HG02678 (cell line): Measurements from ENCODE around the gene EZH2.

Source experiments
- ATAC-seq: cut with Tn5 transposase; IDR thresholded peaks from one replicate; pipeline ENCODE4 v1.9.1; 2021; ENCODE audit warnings: mild to moderate bottlenecking, moderate library complexity; ENCODE audit not compliant: unreplicated experiment

EZH2 gene

DNA sequence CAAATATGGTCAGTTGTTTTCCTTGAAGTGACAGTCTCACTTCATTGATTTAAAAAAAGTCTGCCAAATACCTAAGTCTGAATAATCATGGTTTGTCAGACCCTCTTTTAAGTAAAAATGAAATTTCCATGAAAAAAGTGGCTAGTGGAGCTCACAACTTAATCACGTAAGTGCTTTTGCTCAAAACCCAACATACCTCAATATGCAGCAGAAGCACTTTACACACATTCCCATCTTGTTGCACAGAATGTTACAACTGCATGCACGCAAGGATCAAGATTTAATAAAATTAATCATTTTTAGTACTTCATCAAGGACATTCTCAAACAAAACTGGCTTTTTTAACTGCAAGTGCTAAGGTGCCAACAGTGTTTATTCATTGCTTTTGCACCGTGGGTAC, 21.6 kb downstream of the EZH2 start:
- no peak for ATAC-seq

- ATAC-seq, result no peak
These were observed 25.6 kb downstream of the EZH2 start for GRCh38 chr7:148858489-148858888.

- no peak for ATAC-seq
These were observed 27.2 kb downstream of the EZH2 start for GRCh38 chr7:148856891-148857290.

- ATAC-seq, result no peak
These were observed 27.6 kb downstream of the EZH2 start for GRCh38 chr7:148856578-148856881.

DNA sequence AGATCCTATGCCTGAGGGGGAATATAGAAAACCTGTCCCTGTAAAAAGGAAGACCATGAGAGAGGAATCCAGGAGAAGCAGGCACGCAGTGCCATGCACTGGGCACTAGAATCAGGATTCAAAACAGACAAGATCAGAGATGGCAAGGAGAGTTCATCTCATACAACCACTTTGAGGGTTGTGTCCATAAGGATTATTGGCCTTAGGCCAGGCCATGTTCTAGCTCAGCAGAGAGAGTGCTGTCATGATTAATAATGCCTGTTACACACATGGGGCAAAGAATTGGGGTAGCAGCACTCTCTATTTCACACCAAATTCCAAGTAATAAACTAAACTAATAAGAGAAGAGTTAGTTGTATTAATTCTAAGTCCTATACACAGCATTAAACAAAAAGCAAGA, 29.1 kb downstream of the EZH2 start:
- no peak for ATAC-seq

DNA sequence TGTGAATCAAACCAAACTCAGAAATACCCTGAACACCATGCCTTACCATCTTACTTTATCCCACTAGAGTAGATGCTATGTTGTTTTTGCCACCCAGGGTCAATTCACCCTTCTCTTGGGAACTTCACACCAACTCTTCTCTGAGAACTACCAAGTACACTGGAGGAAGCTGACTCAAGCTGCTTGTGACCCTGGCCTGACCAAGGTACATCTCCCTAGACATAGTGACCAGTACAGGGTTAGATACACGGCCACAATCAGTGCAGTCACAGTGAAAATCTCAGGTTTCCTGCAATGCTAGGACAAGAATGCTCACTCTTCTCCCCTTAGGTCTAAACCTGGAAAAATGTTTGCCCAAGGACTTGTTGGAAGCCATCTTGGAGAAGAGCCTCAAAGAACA, 31.8 kb downstream of the EZH2 start:
- ATAC-seq, result no peak

DNA sequence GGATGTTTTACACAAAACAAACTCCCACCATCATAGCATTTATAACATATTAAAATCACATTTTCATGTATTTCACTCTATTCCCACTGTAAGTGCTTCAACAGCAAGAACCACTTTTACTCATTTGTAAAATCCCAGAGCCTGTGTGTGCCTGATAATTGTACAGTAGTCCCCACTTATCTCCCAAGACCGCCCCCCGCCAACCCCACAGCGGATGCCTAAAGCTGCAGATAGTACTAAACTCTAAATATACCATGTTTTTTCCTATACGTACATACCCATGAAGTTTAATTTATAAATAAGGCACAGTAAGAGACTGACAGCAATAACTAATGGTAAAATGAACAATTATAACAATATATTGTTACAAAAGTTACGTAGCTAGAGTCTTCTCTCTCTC, 33.5 kb downstream of the EZH2 start:
- ATAC-seq, result no peak

- no peak for ATAC-seq
These were observed 34.5 kb downstream of the EZH2 start for GRCh38 chr7:148849393-148850098.

GRCh38 chr7:148847815-148848734, 36.0 kb downstream of the EZH2 start:
- ATAC-seq, result no peak

DNA sequence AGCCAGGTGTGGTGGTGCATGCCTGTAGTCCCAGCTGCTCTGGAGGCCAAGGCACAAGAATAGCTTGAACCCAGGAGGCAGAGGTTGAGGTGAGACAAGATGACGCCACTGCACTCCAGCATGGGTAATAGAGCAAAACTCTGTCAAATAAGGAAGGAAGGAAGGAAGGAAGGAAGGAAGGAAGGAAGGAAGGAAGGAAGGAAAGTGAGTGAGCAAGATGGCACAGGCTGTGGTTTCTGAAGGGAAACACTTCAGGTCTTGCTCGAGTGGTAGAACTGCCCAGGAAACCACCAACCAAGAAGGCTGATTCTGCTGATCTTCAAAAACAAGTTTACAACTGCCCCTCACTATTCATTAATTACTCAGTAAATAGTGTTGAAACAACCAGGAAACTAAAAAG, 45.2 kb downstream of the EZH2 start:
- ATAC-seq, result no peak

DNA sequence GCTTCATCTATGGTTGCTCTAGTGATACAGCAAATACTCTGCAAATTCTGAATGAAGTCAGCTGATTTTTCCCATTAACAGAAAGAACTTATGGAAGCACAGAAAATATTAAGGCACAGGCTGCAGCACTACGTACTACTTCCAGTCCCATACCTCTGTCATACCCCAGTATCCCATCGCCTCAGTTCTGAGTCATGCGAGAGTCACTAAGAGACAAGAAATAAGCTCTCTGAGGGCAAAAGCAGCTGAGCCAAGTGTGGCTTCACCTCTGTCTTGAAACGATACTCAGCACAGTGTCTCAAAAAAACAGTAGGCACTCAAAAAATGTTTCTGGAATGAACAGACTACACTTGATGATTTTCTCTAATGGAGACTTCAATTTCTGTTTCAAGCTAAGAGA, 48.2 kb downstream of the EZH2 start:
- ATAC-seq, result no peak

DNA sequence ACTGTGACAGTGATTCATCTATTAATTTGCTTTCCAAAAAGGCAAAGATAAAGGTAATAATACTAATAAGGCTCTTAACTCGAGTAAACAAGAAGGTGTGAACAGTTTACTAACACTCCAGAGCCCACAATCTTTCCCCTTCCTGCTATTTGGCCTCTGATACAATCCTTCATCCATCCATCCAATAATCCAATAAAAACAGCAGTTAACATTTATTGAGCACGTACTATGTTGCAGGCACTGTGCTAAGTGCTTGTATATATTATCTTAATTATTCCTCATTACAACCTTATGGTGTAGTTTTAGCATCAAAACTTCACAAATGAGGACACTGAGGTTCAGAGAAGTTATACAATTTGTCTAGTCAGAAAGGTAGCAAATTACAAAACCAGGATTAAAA, 49.5 kb downstream of the EZH2 start:
- ATAC-seq, result no peak

DNA sequence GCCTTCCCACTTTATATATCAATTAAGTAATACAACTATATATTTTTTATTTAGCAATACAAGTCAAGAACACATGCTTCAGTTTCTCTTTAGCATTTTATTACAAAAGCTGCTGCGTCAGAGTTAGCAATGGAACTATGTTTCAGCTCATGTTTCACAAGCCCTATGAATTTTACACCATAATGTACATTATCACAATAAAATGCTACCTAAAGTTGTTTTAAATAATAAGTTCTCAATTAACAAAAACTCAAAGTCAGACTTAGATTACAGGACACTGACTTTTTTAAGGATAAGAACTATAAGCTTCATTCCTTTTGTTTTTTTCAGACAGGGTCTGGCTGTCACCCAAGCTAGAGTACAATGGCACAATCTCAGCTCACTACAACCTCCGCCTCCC, 52.3 kb downstream of the EZH2 start:
- no peak for ATAC-seq

DNA sequence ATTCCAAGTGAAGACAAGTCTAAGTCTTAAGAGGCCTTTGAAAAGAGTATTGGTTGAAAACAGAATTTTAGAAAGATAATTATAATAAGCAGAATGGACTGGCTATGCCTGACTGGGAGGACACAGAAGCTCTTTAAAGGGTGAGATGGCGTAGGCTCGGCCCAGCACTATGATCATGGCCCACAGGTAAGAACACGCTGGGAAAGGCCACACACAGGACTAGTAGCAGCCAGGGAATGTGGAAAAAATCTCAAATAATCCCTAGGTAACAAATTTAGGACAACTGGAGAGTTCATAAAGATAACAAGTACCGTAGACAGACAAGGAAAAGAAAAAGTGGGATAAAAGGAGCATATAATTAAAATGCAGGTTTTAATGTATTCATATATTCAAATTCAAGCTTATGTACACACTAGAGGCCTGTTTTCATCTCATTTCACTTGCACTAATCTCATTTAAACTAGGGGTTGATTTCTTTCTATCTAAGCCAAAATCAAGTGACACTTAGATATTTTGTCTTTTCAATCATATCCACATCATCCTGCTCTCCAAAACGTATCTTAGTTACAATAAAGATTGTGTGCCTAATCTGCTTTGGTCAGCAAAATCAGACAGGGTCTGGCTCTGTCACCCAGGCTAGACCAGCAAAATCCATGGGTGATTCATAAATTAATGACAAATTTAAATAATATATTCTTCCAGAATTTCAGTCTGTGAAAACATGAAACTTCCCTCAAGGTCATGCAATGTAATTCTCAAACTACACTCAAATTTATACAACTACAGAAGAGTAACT, 53.0 kb downstream of the EZH2 start:
- ATAC-seq, result no peak

DNA sequence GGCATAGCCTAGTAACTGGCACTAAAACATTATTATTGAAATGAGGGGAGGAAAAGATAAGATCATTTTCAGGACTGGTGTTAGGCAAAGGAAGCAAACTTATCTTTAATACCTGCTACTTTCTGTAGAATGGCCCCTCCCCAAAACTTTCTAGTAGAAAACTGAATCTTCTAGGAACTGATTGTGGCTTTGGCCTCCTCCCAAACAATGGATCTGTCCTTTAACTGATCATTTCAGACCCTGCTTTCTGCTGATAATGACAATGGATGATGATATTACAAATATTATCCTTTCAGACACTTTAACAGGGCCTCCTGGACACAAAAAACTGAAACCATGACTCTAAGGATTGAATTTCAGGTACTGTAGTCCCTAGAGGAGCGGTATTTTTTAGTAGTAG, 55.1 kb downstream of the EZH2 start:
- no peak for ATAC-seq

- no peak for ATAC-seq
These were observed 58.8 kb downstream of the EZH2 start for GRCh38 chr7:148825338-148825737.

DNA sequence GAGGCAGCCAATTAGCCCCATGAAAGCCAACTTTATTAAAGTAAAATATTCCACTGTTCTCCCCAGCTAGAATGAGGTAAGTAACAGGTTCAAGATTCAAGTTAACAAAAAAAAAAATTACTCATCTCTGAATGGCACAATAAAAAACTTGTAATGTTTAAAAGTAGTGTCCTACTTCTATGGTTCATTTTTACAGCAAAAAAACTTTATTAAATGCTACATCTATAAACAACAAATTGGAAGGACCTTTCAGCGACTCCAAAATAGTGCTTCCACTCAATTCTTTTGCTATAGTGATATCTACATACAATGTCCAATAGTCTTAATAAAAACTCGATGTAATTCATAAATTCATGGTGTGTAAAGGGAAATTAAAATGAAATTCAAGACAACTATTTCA, 59.2 kb downstream of the EZH2 start:
- ATAC-seq, result no peak

DNA sequence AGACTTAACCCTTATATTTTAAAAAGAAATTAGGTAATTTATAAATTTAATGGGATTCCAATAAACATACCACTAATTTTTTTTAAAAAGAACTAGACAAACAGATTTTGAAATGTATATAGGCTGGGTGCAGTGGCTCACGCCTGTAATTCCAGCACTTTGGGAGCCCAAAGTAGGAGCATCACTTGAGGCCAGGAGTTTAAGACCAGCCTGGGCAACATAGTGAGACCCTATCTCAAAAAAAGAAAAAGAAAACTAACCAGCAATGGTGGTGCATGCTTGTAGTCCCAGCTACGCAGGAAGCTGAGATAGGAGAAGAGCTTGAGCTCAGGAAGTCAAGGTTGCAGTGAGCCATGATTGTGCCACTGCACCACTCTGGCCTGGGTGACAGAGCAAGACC, 62.7 kb downstream of the EZH2 start:
- no peak for ATAC-seq

DNA sequence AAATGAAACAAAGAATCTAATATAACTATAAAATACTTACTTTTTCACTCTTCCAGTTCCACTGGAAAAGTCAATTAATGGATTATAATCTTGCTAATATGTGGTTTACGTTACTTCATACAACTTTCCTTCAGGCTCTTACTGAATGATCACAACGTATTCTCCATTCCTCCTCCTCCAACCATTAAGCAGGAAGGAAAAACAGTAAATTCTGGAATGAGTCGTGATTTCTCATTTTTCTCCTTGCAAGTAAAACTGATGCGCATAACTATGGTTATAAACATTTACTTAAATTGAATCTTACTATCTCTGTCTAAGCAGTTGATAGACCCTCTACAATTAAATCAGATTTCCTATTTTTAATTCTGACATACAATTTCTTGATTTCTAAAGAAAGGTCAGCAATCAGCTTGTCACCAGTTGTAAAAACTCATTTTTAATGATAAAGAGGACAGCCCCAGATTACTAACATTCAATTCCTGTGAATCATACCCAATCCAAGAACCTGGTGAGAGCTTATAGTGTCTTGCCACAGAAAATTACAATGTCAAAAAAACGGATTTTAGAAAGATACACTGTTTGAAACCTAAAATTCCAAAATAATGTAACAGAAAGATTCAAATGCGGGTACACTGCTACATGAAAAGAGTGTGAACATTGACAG, 64.3 kb downstream of the EZH2 start:
- ATAC-seq, result no peak

- no peak for ATAC-seq
These were observed 68.5 kb downstream of the EZH2 start for GRCh38 chr7:148815612-148816011.

GRCh38 chr7:148814922-148815559, 69.0 kb downstream of the EZH2 start:
- no peak for ATAC-seq
